HEK293 (cell line): ENCODE measurements around the gene STRIP1.

Experiments used
- BCL11A ChIP-seq: fragments of 450-650 bp; formaldehyde crosslinking; IDR thresholded peaks from 2 replicates; pipeline ENCODE4 v1.5.1; 2016; ENCODE audit warnings: low read depth, missing biosample characterization, missing genetic modification characterization
- CTCF ChIP-seq: fragments of 450-650 bp; formaldehyde crosslinking; IDR thresholded peaks from 2 replicates; pipeline ENCODE4 v1.5.1; 2016; ENCODE audit warnings: missing biosample characterization, missing genetic modification characterization
- EGR2 ChIP-seq: fragments of 450-650 bp; formaldehyde crosslinking; IDR thresholded peaks from 2 replicates; pipeline ENCODE4 v1.5.1; 2016; ENCODE audit warnings: low read depth, missing biosample characterization, missing genetic modification characterization
- GFI1B ChIP-seq: fragments of 450-650 bp; formaldehyde crosslinking; IDR thresholded peaks from 2 replicates; pipeline ENCODE4 v1.5.1; 2016; ENCODE audit warnings: missing biosample characterization, missing genetic modification characterization
- HOXA7 ChIP-seq: sonication (generic); formaldehyde crosslinking; IDR thresholded peaks from 2 replicates; pipeline ENCODE4 v1.8.1; 2022; ENCODE audit warnings: missing genetic modification reagents, borderline replicate concordance
- HOXC10 ChIP-seq: sonication (generic); formaldehyde crosslinking; IDR thresholded peaks from 2 replicates; pipeline ENCODE4 v1.8.1; 2023; ENCODE audit warnings: mild to moderate bottlenecking, missing genetic modification reagents
- YY1 ChIP-seq: fragments of 450-650 bp; formaldehyde crosslinking; IDR thresholded peaks from 2 replicates; pipeline ENCODE4 v1.5.1; 2018; ENCODE audit warnings: missing biosample characterization, missing genetic modification characterization
- ZBTB44 ChIP-seq: fragments of 450-650 bp; IDR thresholded peaks from 2 replicates; pipeline ENCODE4 v1.5.1; 2018; ENCODE audit warnings: missing biosample characterization, mild to moderate bottlenecking, missing genetic modification characterization
- ZFP41 ChIP-seq: fragments of 450-650 bp; formaldehyde crosslinking; IDR thresholded peaks from 2 replicates; pipeline ENCODE4 v1.5.1; 2016; ENCODE audit warnings: missing biosample characterization, missing genetic modification characterization, borderline replicate concordance
- ZNF140 ChIP-seq: fragments of 450-650 bp; formaldehyde crosslinking; IDR thresholded peaks from 2 replicates; pipeline ENCODE4 v1.5.1; 2016; ENCODE audit warnings: missing biosample characterization, missing genetic modification characterization
- ZNF292 ChIP-seq: fragments of 450-650 bp; formaldehyde crosslinking; IDR thresholded peaks from 2 replicates; pipeline ENCODE4 v1.5.1; 2016; ENCODE audit warnings: low read depth, missing biosample characterization, missing genetic modification characterization, borderline replicate concordance
- ZNF626 ChIP-seq: fragments of 450-650 bp; sonication (Bioruptor Pico); formaldehyde crosslinking; IDR thresholded peaks from 2 replicates; pipeline ENCODE4 v1.5.1; 2018; ENCODE audit warnings: missing biosample characterization, missing genetic modification characterization, inconsistent platforms
- TF ChIP-seq, protein P1 (sequence below): sonication (generic); formaldehyde crosslinking; IDR thresholded peaks from 2 replicates; pipeline ENCODE4 v1.8.1; 2022; ENCODE audit warnings: mild to moderate bottlenecking, moderate library complexity, missing genetic modification reagents
- TF ChIP-seq, protein P2 (sequence below): fragments of 450-650 bp; formaldehyde crosslinking; optimal IDR thresholded peaks from 2 replicates; pipeline ENCODE3; 2016; ENCODE audit warnings: missing biosample characterization, mild to moderate bottlenecking, missing genetic modification characterization

DNA sequence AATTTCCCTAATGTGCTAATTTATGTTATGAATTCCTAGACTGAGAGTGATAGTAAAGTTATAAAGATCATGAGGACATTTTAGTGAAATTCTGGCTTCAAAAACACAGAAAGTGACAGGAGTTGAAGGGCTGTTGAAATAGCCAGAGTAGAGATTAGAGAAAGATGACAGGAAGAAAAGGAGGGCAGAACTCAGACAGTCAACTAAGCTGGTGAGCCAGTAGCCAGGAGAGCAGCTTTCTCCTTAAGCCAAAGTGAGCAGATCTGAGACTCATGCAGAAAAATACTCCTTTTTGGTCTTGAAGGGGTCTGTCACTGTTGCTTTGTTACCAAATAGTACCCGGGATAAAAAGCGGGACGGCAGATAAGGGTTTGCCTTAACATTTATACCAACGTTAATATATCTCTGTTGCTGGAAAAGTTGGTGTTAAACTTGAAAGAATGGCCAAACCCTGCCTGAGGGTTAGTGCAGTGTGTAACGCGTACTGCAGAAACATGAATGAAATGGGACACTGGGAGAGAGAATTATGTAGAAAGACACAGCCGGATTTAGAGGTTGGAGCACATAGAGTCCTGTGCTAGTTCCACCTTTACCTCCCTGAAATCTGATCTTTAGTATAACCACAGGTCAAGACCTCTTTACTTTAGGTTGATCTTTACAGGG lies 37.1 kb upstream of the STRIP1 start:
- no peak for TF ChIP-seq HOXA7 (CRISPR knock-in tag)
- TF ChIP-seq CTCF (tag by site-specific recombination), result no peak
- TF ChIP-seq BCL11A (tag by site-specific recombination), result no peak
- TF ChIP-seq, protein P1, sequence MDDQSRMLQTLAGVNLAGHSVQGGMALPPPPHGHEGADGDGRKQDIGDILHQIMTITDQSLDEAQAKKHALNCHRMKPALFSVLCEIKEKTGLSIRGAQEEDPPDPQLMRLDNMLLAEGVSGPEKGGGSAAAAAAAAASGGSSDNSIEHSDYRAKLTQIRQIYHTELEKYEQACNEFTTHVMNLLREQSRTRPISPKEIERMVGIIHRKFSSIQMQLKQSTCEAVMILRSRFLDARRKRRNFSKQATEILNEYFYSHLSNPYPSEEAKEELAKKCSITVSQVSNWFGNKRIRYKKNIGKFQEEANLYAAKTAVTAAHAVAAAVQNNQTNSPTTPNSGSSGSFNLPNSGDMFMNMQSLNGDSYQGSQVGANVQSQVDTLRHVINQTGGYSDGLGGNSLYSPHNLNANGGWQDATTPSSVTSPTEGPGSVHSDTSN (CRISPR knock-in tag), result no peak
- TF ChIP-seq ZNF626 (tag by site-specific recombination), result no peak
- no peak for TF ChIP-seq ZNF140 (tag by site-specific recombination)
- TF ChIP-seq ZNF292 (tag by site-specific recombination), result no peak
- no peak for TF ChIP-seq YY1
- TF ChIP-seq GFI1B, result no peak
- no peak for TF ChIP-seq ZBTB44
- TF ChIP-seq EGR2 (tag by site-specific recombination), result no peak
- TF ChIP-seq ZFP41 (tag by site-specific recombination), result no peak
- no peak for TF ChIP-seq HOXC10 (CRISPR knock-in tag)
- TF ChIP-seq, protein P2, sequence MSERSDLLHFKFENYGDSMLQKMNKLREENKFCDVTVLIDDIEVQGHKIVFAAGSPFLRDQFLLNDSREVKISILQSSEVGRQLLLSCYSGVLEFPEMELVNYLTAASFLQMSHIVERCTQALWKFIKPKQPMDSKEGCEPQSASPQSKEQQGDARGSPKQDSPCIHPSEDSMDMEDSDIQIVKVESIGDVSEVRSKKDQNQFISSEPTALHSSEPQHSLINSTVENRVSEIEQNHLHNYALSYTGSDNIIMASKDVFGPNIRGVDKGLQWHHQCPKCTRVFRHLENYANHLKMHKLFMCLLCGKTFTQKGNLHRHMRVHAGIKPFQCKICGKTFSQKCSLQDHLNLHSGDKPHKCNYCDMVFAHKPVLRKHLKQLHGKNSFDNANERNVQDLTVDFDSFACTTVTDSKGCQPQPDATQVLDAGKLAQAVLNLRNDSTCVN (tag by site-specific recombination), result no peak
